Stimulated activated CD4-positive, alpha-beta T cell treated with anti-CD3 and anti-CD28 coated beads, Interleukin-1b, Interleukin-23, amount 100 ng/mL, for 1 hour (primary cell): Measurements from ENCODE around the gene SLC9A2.

Experiments
- DNase-seq, 2 donors: peaks; one replicate each; pipeline ENCODE4 v3.0.0-alpha.2; 2020; ENCODE audit warnings: low read depth in 2 of 2

The SLC9A2 gene

GRCh38 chr2:102735416-102736109 is 116.2 kb downstream of the SLC9A2 start:
- no peak for DNase-seq

- DNase-seq = no peak
Observed at GRCh38 chr2:102736110-102736409, 116.7 kb downstream of the SLC9A2 start.

GRCh38 chr2:102736410-102737409 is 117.4 kb downstream of the SLC9A2 start:
- DNase-seq = peak; percentile 70 to 80

- DNase-seq = no peak
Observed at GRCh38 chr2:102737431-102737830, 118.1 kb downstream of the SLC9A2 start.

GRCh38 chr2:102743259-102743658 is 123.9 kb downstream of the SLC9A2 start:
- no peak for DNase-seq

GRCh38 chr2:102748107-102748506 is 128.8 kb downstream of the SLC9A2 start:
- DNase-seq = no peak

- DNase-seq = no peak
Observed at GRCh38 chr2:102749938-102750337, 130.6 kb downstream of the SLC9A2 start.

GRCh38 chr2:102753563-102754159 is 134.3 kb downstream of the SLC9A2 start:
- DNase-seq = no peak

GRCh38 chr2:102754456-102755145 is 135.2 kb downstream of the SLC9A2 start:
- DNase-seq = no peak

- no peak for DNase-seq
Observed at GRCh38 chr2:102755284-102755683, 135.9 kb downstream of the SLC9A2 start.

- no peak for DNase-seq
Observed at GRCh38 chr2:102758439-102758838, 139.1 kb downstream of the SLC9A2 start.
